ENCODE results near the gene ESRRA. TPM values are rescaled to one million over a fixed set of nuclear protein-coding genes. Genes with fewer than 3 reads are reported as not detected.

ESRRA gene
- total and polyA plus RNA-seq, 10 of the 15 experiments (the other 5 are each of a cell fraction or from before 2014, with no cell fraction given) = 0.32 to 48.9 (median 12.6) TPM

DNA sequence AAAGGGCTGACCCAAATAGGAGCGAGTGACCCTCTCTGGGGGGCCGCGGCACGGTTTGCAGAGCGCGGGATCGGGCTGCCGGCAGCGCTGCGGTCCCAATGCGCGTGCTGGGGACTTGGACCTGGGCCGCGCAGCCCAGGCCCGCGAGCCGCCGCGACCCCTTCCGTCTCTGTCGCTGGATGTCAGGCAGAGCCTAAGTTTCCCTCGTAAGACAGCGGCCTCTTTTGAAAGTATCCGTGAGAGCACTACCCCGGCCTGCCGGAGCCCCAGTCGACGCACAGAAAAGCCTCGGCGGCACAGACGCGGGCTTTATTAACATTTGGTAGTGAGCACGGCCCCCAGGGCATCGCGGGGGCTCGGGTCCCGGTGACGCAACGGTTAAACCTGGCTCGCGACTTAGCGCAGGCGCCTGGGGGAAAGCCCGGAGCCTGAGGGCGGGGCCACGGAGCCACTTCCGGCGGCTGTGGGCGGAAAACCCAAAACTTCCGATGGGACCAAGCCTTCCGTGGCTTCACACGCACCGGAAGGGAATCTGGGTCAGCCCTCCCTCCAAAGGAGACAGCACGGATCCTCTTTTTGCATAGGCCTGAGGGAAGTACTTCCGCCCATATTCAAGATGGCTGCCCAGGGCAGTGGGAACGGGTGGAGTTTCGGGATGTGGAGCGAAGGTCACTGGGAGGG lies 35.6 kb upstream of the ESRRA start (continued):
- TF ChIP-seq CBFB (IDR thresholded peaks at IDR 0.05; ENCODE audit: low read depth) = peak; percentile 85; the same call in 1 of the 2 replicates
- TF ChIP-seq PML (IDR thresholded peaks at IDR 0.05; ENCODE audit: low read length) = peak; percentile 63; the same call in 1 of the 2 replicates
- peak; percentile 23 for TF ChIP-seq SMAD5 (IDR thresholded peaks at IDR 0.05; ENCODE audit: low read depth)
- TF ChIP-seq RAD51 (IDR thresholded peaks at IDR 0.05) = no peak
- TF ChIP-seq NFIC (IDR thresholded peaks at IDR 0.05; ENCODE audit: low read depth, low read length) = no peak
- peak; percentile 17 for TF ChIP-seq GATAD2B (conservative IDR thresholded peaks at IDR 0.05; ENCODE audit: low read depth)
- peak; percentile 15 for TF ChIP-seq RELA (IDR thresholded peaks at IDR 0.05; ENCODE audit: borderline replicate concordance, partially characterized antibody)
- peak; percentile 79 for TF ChIP-seq NR2C2 (IDR thresholded peaks at IDR 0.05; ENCODE audit: borderline replicate concordance, control insufficient read depth, insufficient read length, low read depth)
- TF ChIP-seq ELK1 (IDR thresholded peaks at IDR 0.05; ENCODE audit: low read depth, low read length) = peak; percentile 96
- no peak for TF ChIP-seq USF1 (IDR thresholded peaks at IDR 0.05; ENCODE audit: borderline replicate concordance, extremely low read length, insufficient read depth, low read depth, low read length)
- peak; percentile 100 for TF ChIP-seq NR2C1 (IDR thresholded peaks at IDR 0.05)
- no peak for TF ChIP-seq TCF7 (IDR thresholded peaks at IDR 0.05; ENCODE audit: borderline replicate concordance)
- TF ChIP-seq EZH2 (IDR thresholded peaks at IDR 0.05; ENCODE audit: borderline replicate concordance, control insufficient read depth, low read depth, low read length) = no peak
- no peak for TF ChIP-seq FOS (IDR thresholded peaks at IDR 0.05; ENCODE audit: borderline replicate concordance, extremely low read depth, insufficient read length)
- peak; percentile 98 for TF ChIP-seq EED (IDR thresholded peaks at IDR 0.05; ENCODE audit: low read depth)
- peak; percentile 100 for TF ChIP-seq IKZF1 (conservative IDR thresholded peaks at IDR 0.05)
- peak; percentile 50 for TF ChIP-seq TAF1 (IDR thresholded peaks at IDR 0.05; ENCODE audit: borderline replicate concordance, low read depth, low read length)
- peak; percentile 29 for TF ChIP-seq MXI1 (IDR thresholded peaks at IDR 0.05; ENCODE audit: low read depth, low read length)
- TF ChIP-seq ZNF622 (IDR thresholded peaks at IDR 0.05) = no peak
- peak; percentile 99 for TF ChIP-seq IKZF2 (IDR thresholded peaks at IDR 0.05)
- 0 out of 2 replicates have a peak, but pooled peaks have one; percentile 22 for TF ChIP-seq RB1 (IDR thresholded peaks at IDR 0.05; ENCODE audit: borderline replicate concordance)
